Breast epithelium (tissue), 3 donors: Measurements from ENCODE around the gene NLRP11.

Source experiments
- POLR2A ChIP-seq: fragments of 450-650 bp; IDR thresholded peaks from one replicate; pipeline ENCODE4 v1.6.1; 2016; ENCODE audit warnings: antibody characterized with exemption, mild to moderate bottlenecking, moderate library complexity
- POLR2AphosphoS5 ChIP-seq, 3 donors: sonication (generic); formaldehyde crosslinking; IDR thresholded peaks; one replicate each; pipeline ENCODE4 v1.6.1; 2017; ENCODE audit warnings: antibody characterized with exemption in 3 of 3
- TF ChIP-seq, protein P1 (sequence below), 3 donors: fragments of 450-650 bp; IDR thresholded peaks; one replicate each; pipeline ENCODE4 v1.5.1; 2016 to 2017; ENCODE audit warnings: antibody characterized with exemption in 3 of 3, mild to moderate bottlenecking in 3 of 3, moderate library complexity in 3 of 3

DNA sequence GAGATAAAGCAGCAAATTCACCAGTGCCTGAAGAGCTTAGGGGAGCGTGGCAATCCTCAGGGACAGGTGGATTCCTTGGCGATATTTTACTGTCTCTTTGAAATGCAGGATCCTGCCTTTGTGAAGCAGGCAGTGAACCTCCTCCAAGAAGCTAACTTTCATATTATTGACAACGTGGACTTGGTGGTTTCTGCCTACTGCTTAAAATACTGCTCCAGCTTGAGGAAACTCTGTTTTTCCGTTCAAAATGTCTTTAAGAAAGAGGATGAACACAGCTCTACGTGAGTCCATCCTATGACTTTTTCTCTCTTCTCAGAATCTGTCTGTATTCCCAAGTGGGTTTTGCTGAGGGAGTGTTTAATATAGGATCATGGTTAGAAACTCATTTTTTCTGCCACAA lies 27.2 kb upstream of the NLRP11 start:
- TF ChIP-seq POLR2A (no peak), POLR2AphosphoS5 (IDR thresholded peaks at IDR 0.05) (no peak)
- TF ChIP-seq, protein P1, sequence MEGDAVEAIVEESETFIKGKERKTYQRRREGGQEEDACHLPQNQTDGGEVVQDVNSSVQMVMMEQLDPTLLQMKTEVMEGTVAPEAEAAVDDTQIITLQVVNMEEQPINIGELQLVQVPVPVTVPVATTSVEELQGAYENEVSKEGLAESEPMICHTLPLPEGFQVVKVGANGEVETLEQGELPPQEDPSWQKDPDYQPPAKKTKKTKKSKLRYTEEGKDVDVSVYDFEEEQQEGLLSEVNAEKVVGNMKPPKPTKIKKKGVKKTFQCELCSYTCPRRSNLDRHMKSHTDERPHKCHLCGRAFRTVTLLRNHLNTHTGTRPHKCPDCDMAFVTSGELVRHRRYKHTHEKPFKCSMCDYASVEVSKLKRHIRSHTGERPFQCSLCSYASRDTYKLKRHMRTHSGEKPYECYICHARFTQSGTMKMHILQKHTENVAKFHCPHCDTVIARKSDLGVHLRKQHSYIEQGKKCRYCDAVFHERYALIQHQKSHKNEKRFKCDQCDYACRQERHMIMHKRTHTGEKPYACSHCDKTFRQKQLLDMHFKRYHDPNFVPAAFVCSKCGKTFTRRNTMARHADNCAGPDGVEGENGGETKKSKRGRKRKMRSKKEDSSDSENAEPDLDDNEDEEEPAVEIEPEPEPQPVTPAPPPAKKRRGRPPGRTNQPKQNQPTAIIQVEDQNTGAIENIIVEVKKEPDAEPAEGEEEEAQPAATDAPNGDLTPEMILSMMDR (IDR thresholded peaks at IDR 0.05): no peak
